HG02610 (cell line): ENCODE data around the gene CACNG6.
"Not testable (repeated sequence)": the region's sequence is repeated elsewhere in the genome, so short reads cannot be mapped to it uniquely, and the experiment has no call there.

Experiments
- ATAC-seq: cut with Tn5 transposase; IDR thresholded peaks from one replicate; pipeline ENCODE4 v1.9.1; 2021; ENCODE audit warnings: mild to moderate bottlenecking, moderate library complexity; ENCODE audit not compliant: unreplicated experiment

CACNG6 gene

GRCh38 chr19:53998223-53998622 lies 6.8 kb downstream of the CACNG6 start:
- no peak for ATAC-seq

GRCh38 chr19:53999694-54000093 lies 8.3 kb downstream of the CACNG6 start:
- ATAC-seq = no peak

- no peak for ATAC-seq
Measured at GRCh38 chr19:54001496-54001895, 10.1 kb downstream of the CACNG6 start.

GRCh38 chr19:54002495-54003315 lies 11.3 kb downstream of the CACNG6 start:
- no peak for ATAC-seq

- ATAC-seq = no peak
Measured at GRCh38 chr19:54009440-54009839, 18.0 kb downstream of the CACNG6 start.

GRCh38 chr19:54010474-54010873 lies 19.0 kb downstream of the CACNG6 start:
- no peak for ATAC-seq

- ATAC-seq = no peak
Measured at GRCh38 chr19:54011507-54012211, 20.2 kb downstream of the CACNG6 start.

- no peak for ATAC-seq
Measured at GRCh38 chr19:54013866-54014265, 22.4 kb downstream of the CACNG6 start.

GRCh38 chr19:54014920-54015560 lies 23.6 kb downstream of the CACNG6 start:
- no peak for ATAC-seq

GRCh38 chr19:54017261-54017660 lies 25.8 kb downstream of the CACNG6 start:
- no peak for ATAC-seq

- ATAC-seq = no peak
Measured at GRCh38 chr19:54021363-54021762, 29.9 kb downstream of the CACNG6 start.

GRCh38 chr19:54021932-54022331 lies 30.5 kb downstream of the CACNG6 start:
- ATAC-seq = no peak

- ATAC-seq = no peak
Measured at GRCh38 chr19:54023191-54023590, 31.8 kb downstream of the CACNG6 start.

- ATAC-seq = no peak
Measured at GRCh38 chr19:54024660-54025059, 33.2 kb downstream of the CACNG6 start.

GRCh38 chr19:54026656-54027055 lies 35.2 kb downstream of the CACNG6 start:
- no peak for ATAC-seq

- no peak for ATAC-seq
Measured at GRCh38 chr19:54029301-54029700, 37.9 kb downstream of the CACNG6 start.

- ATAC-seq = no peak
Measured at GRCh38 chr19:54029930-54030490, 38.6 kb downstream of the CACNG6 start.

- no peak for ATAC-seq
Measured at GRCh38 chr19:54030895-54031586, 39.6 kb downstream of the CACNG6 start.

- no peak for ATAC-seq
Measured at GRCh38 chr19:54035215-54036178, 44.1 kb downstream of the CACNG6 start.

- ATAC-seq = not testable (repeated sequence)
Measured at GRCh38 chr19:54036542-54036941, 45.1 kb downstream of the CACNG6 start.
